ENCODE measurements around the gene OR2V1.
"Not testable (repeated sequence)": the region's sequence is repeated elsewhere in the genome, so short reads cannot be mapped to it uniquely, and the experiment has no call there.

The OR2V1 gene

DNA sequence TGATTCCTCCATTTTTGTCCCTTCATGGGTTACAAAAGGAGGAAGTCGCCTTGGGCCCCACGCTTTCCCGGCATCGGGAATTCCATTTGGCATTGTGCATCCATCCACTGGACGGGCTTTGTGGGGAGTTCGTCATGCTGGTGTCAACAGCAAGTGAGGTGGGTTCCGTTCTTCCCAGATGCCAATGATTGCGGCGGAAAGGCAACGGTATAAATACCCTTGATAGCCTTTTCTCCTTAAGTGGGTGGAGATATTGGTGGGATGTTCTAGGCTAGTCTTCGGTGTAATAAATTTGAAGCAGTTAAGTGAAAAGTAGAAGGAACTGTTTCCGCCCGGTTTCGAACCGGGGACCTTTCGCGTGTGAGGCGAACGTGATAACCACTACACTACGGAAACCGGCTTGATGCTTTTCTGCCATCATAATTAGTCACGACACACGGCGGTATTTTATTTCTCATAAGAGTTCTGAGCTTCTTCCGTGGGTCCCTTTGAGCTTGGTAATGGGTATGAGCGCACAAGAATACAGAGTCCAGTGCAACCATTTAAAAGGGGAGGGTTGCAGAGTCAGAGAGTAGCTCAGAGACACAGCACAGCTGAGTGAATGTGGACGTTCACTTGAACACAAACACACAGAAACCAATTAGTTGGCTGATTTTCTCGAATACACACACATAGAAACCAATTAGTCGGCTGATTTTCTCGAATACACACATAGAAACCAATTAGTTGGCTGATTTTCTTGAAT lies 28.9 kb downstream of the OR2V1 start:
- DNase-seq = not testable (repeated sequence)

- DNase-seq = not testable (repeated sequence)
These were observed 29.8 kb downstream of the OR2V1 start for GRCh38 chr5:181101030-181101641.

- no peak for DNase-seq
These were observed 30.7 kb downstream of the OR2V1 start for GRCh38 chr5:181100121-181100875.

DNA sequence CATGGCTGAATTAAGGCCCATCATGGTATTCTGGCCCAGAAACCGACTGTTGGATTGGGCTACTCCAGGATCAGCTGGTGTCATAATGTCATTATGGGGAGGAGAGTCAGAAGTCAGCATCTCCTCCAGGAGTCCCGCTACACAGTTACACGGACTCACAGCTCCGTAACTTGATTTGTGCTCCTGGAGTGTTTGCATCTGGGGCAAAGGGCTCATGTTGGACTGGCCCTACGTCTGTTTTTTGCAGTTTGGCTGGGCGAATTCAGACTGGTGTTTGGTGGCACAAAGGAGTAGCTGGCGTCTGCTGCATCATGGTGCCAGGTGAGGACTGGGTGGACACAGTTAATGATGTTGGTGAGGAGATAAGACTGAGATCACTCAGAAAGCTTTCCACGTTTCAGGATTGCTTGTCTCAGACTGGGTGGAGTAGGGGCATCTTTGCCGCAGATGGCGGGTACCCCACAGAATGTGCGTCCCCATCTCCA lies 31.3 kb downstream of the OR2V1 start:
- DNase-seq = no peak

GRCh38 chr5:181098762-181099601 lies 32.0 kb downstream of the OR2V1 start:
- no peak for DNase-seq

GRCh38 chr5:181097759-181098491 lies 33.0 kb downstream of the OR2V1 start:
- not testable (repeated sequence) for DNase-seq

GRCh38 chr5:181097383-181097753 lies 33.6 kb downstream of the OR2V1 start:
- DNase-seq = not testable (repeated sequence)

GRCh38 chr5:181096721-181097382 lies 34.1 kb downstream of the OR2V1 start:
- DNase-seq = not testable (repeated sequence)

DNA sequence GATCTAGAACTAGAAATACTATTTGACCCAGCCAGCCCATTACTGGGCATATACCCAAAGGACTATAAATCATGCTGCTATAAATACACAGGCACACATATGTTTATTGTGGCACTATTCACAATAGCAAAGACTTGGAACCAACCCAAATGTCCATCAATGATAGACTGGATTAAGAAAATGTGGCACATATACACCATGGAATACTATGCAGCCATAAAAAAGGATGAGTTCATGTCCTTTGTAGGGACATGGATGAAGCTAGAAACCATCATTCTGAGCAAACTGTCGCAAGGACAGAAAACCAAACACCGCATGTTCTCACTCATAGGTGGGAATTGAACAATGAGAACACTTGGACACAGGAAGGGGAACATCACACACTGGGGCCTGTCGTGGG lies 35.8 kb downstream of the OR2V1 start:
- not testable (repeated sequence) for DNase-seq

DNA sequence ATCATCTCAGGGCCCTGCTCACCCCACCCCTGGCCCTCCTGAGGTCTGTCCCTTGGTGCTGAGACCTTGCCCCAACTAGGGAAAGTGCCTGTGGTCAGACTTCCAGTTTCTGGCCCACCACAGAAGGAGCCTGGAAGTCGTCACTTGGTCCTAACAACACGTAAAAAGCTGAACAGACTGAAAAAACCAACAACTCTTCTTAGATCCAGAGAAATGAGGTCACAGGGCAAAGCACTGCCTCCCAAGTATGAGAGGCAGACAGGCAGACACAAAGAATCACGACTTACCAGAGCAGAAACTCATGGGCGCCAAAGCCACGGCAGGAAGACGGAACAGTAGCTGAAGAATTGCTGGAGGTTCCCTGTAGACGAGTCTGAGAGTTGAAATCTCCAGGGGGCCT lies 38.5 kb downstream of the OR2V1 start:
- no peak for DNase-seq

GRCh38 chr5:181088289-181088688 lies 42.7 kb downstream of the OR2V1 start:
- DNase-seq = no peak

GRCh38 chr5:181087309-181087708 lies 43.7 kb downstream of the OR2V1 start:
- no peak for DNase-seq

DNA sequence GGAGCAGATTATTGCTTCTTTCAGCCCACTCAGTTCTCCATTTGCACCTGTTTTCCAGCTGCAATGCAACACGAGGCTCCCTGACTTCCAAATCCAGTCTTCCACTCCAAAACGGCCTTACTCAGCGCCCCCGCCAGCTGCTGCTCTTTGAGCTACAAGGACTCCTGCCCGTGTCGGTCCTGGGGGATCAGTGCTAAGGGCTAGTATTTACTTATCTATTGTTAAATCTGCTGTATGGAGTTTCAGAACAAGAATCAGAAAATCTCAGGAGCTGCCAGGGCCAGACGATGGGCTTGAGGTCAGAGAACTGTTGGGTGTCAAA lies 44.1 kb downstream of the OR2V1 start:
- no peak for DNase-seq

DNA sequence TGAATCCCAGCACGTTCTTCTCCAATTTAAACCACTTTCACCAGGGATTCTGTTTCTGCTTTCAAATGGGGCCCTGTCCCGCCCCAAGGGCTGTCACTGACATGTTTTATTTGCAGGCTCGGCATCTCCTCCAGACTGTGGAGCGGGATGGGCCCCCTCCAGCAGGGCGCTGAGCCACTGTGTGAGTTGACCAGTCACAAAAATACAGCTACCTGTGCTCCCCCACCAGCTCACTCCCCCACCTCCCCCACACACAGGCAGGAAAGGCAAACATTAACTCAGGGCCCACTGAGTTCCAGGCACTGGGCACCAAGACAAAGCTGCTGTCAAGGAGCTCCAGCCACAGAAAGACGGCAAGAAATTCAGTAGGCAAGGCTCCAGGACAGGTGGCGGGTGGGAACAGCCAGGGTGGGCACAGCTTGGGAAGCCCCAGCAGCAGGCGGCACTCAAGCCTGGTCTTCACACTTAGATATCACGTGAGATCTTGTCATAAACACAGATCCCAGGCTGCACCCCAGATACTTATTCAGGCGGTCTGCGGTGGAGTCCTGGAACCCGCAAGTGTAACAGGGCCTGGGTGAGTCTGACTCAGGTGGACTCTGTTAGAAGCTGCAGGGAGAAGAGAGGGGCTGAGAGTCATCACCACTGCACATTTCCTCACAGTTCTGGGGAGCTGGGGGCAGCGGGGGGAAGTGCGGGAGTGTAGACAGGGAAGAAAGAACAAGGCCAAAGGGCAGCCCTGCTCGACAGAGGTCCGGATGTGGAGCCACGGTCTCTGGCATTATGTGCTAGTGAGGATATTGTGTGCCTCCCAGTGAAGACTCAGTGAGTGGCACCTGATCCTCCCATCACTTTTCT lies 44.7 kb downstream of the OR2V1 start:
- no peak for DNase-seq

GRCh38 chr5:181084621-181085195 lies 46.3 kb downstream of the OR2V1 start:
- no peak for DNase-seq

- no peak for DNase-seq
These were observed 49.0 kb downstream of the OR2V1 start for GRCh38 chr5:181081989-181082388.

GRCh38 chr5:181076920-181077319 lies 54.0 kb downstream of the OR2V1 start:
- DNase-seq = no peak

Data from NCI-H2227 treated with DMSO at 0.1 percent for 48 hours (cell line).